GM12878 (cell line): ENCODE data around the gene KIF4B. TPM values are rescaled to one million over a fixed set of nuclear protein-coding genes. Genes with fewer than 3 reads are reported as not detected.

ENCODE experiments used
- ATAC-seq: fragments of 200-7000 bp; cut with Tn5 transposase; 3 replicates; pipeline ENCODE4 v1.9.1; 2020; ENCODE audit warnings: mild to moderate bottlenecking, moderate library complexity
- BruUV-seq: library from RNA; stranded (reverse); fragments of 400-500 nt; replicated peaks from 2 replicates; lab custom pipeline; 2021; lab: Mats Ljungman, UMichigan
- CTCF ChIA-PET: fragments of 300-600 bp; sonication (Branson Sonifier 250); formaldehyde crosslinking; extraction: SDS; loops from one replicate; lab custom pipeline; 2021; ENCODE audit warnings: inconsistent platforms; lab: Yijun Ruan, JAX
- POLR2A ChIA-PET: fragments of 350-600 bp; formaldehyde crosslinking; extraction: SDS; loops from one replicate; lab custom pipeline; 2021; ENCODE audit warnings: inconsistent platforms; lab: Charles Lee
- RAD21 ChIA-PET: fragments of 300-600 bp; sonication (Branson Sonifier 250); formaldehyde crosslinking; loops from one replicate; lab custom pipeline; 2023; ENCODE audit warnings: antibody characterized with exemption; ENCODE audit not compliant: unreplicated experiment; lab: Charles Lee
- SMC1A ChIA-PET: fragments of 300-600 bp; sonication (Branson Sonifier 250); formaldehyde crosslinking; loops from one replicate; lab custom pipeline; 2023; ENCODE audit not compliant: unreplicated experiment, uncharacterized antibody; lab: Charles Lee
- DNase-seq: peaks from one replicate; pipeline ENCODE4 v3.0.0-alpha.2; 2011; ENCODE audit warnings: low read depth, low spot score
- FAIRE-seq: peaks from 3 replicates; lab custom pipeline; 2011; peaks lifted over from hg19 to GRCh38; lab: Jason Lieb, UNC
- H2AFZ ChIP-seq: 2 replicates; pipeline ENCODE4 v1.6.0; 2011; ENCODE audit warnings: low read depth, low read length, control low read depth; ENCODE audit not compliant: control insufficient read depth
- H3K27ac ChIP-seq: 2 replicates; pipeline ENCODE4 v1.5.1; 2011; ENCODE audit warnings: control low read depth; ENCODE audit not compliant: control insufficient read depth, insufficient read depth
- H3K27me3 ChIP-seq, 2 experiments: replicated peaks in 1 of 2; 2 replicates each; pipeline versions ENCODE4 v1.6.0 to v1.6.1; 2011; ENCODE audit warnings: low read length in 1 of 2; ENCODE audit not compliant: control insufficient read depth in 2 of 2, insufficient read depth in 2 of 2
- H3K36me3 ChIP-seq, 2 experiments: 2 replicates each; pipeline ENCODE4 v1.5.1; 2011; ENCODE audit warnings: low read length in 1 of 2; ENCODE audit not compliant: control insufficient read depth in 2 of 2, insufficient read depth in 2 of 2
- H3K4me1 ChIP-seq: 2 replicates; pipeline ENCODE4 v1.6.1; 2011; ENCODE audit warnings: mild to moderate bottlenecking, low read length, moderate library complexity, mixed read lengths; ENCODE audit not compliant: control insufficient read depth, insufficient read depth
- H3K4me2 ChIP-seq: 2 replicates; pipeline ENCODE4 v1.6.0; 2011; ENCODE audit warnings: control low read depth; ENCODE audit not compliant: control insufficient read depth, insufficient read depth
- H3K4me3 ChIP-seq: fragments of 200-600 bp; sonication (generic); 2 replicates; pipeline ENCODE4 v1.5.1; 2016
- H3K79me2 ChIP-seq: 2 replicates; pipeline ENCODE4 v1.6.0; 2011; ENCODE audit warnings: low read length; ENCODE audit not compliant: control insufficient read depth, insufficient read depth
- H3K9ac ChIP-seq: 2 replicates; pipeline ENCODE4 v1.8.0; 2011; ENCODE audit warnings: low read length, control low read depth, mixed read lengths; ENCODE audit not compliant: control insufficient read depth, insufficient read depth
- H3K9me3 ChIP-seq: replicated peaks from 3 replicates; pipeline ENCODE4 v1.5.1; 2011; ENCODE audit warnings: mild to moderate bottlenecking, low read length; ENCODE audit not compliant: control insufficient read depth, insufficient read depth
- H4K20me1 ChIP-seq: 2 replicates; pipeline ENCODE4 v1.6.0; 2011; ENCODE audit not compliant: control insufficient read depth, insufficient read depth
- CEBPZ ChIP-seq: fragments of 150-350 bp; IDR thresholded peaks from 2 replicates; pipeline ENCODE4 v1.6.1; 2016; ENCODE audit warnings: low read depth, low read length
- E2F4 ChIP-seq: IDR thresholded peaks from 2 replicates; pipeline ENCODE4 v1.6.1; 2012; ENCODE audit warnings: low read depth, low read length, improper control_type of control experiment
- MTA2 ChIP-seq: fragments of 450-650 bp; IDR thresholded peaks from 2 replicates; pipeline ENCODE4 v1.6.1; 2016; ENCODE audit warnings: low read depth, mild to moderate bottlenecking, moderate library complexity
- NR2C1 ChIP-seq: fragments of 450-650 bp; IDR thresholded peaks from 2 replicates; pipeline ENCODE4 v1.6.1; 2017; ENCODE audit warnings: antibody characterized with exemption, mild to moderate bottlenecking, moderate library complexity
- PAX8 ChIP-seq: fragments of 450-650 bp; IDR thresholded peaks from 2 replicates; pipeline ENCODE4 v1.6.1; 2017; ENCODE audit warnings: mild to moderate bottlenecking, moderate library complexity
- RCOR1 ChIP-seq: conservative IDR thresholded peaks from 2 replicates; pipeline ENCODE4 v1.6.1; 2012; ENCODE audit warnings: low read depth, low read length, improper control_type of control experiment
- SMARCA5 ChIP-seq: fragments of 450-650 bp; IDR thresholded peaks from 2 replicates; pipeline ENCODE4 v1.6.1; 2017; ENCODE audit warnings: mild to moderate bottlenecking
- TBL1XR1 ChIP-seq: IDR thresholded peaks from 2 replicates; pipeline ENCODE4 v1.6.1; 2012; ENCODE audit warnings: low read depth, low read length, improper control_type of control experiment
- WGBS: methylation state at CpG from one replicate; pipeline ENCODE4 v1.1.6; 2016; ENCODE audit warnings: low lambda C conversion rate; ENCODE audit not compliant: insufficient replicate concordance, insufficient coverage; ENCODE audit errors: missing lambda C conversion rate; 5-methylcytosine and 5-hydroxymethylcytosine counted together
- in situ Hi-C: fragments of 300-500 bp; cut with MboI; formaldehyde crosslinking; loops from 9 replicates; pipeline ENCODE4 v1.14.3; 2018; ENCODE audit warnings: mixed read lengths
- intact Hi-C: fragments of 100-400 bp; cut with micrococcal nuclease; formaldehyde crosslinking; loops from one replicate; pipeline ENCODE4 v1.14.2; 2022; ENCODE audit not compliant: unreplicated experiment
- polyA plus RNA-seq, 11 experiments: library from polyadenylated mRNA; depleted of rRNA in 4 of 11; unstranded in 6 of 11; stranded (reverse) in 5 of 11; fragments of >200 nt; fragmentation: Nextera tagmentation in 4 of 11; fragmentation: Illumina TruSeq in 1 of 11; extraction: Ambion mirVana in 4 of 11; extraction: Trizol in 1 of 11; gene quantifications; 1 replicate in 1 of 11; 2 replicates in 10 of 11; pipeline versions ENCODE4 v1.2.1 to v1.2.3, GENCODE V29; 2011 to 2016; ENCODE audit warnings: inconsistent platforms in 2 of 11, missing spikeins in 2 of 11, low read depth in 1 of 11
- total RNA-seq, 4 experiments: library from RNA; depleted of rRNA in 3 of 4; stranded (reverse); fragments of >200 nt in 3 of 4; fragmentation: Illumina TruSeq in 1 of 4; extraction: Trizol in 1 of 4; gene quantifications; 2 replicates each; pipeline versions ENCODE4 v1.2.1 to v1.2.3, GENCODE V29; 2013 to 2021
- TF ChIP-seq, protein P1 (sequence below): fragments of 450-650 bp; IDR thresholded peaks from 2 replicates; pipeline ENCODE4 v1.6.1; 2017; ENCODE audit warnings: mild to moderate bottlenecking, moderate library complexity

KIF4B gene
- total and polyA plus RNA-seq, 10 of the 15 experiments (the other 5 are each of a cell fraction or from before 2014, with no cell fraction given), result 0.02 to 0.20 (median 0.05) TPM; not detected in 4

DNA sequence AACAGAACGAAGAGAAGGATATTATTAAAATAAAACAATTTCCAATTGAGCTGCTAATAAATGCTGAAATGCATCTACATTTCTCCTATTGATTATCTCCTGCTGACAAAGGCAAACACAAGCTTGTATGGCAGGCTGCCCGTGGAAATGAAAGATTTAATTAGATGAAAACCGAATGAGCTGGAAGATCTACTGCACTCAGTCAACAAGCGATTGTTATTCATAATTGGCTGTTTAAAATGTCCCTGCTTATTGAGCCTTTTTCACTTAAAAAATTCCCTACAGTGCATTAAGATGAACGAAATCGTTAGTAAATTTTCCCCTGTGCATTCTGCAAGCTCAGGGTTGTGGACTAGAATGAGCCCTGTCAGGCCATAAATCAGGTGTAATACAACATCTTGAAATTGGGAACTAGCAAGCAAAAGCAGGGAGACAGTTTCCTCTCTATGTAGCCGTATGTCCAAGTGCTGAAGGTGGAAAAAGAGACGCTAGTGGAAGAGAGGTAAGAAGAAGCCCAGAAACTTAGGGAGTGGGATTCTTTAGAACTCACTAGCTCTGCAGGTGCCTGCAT lies 28.5 kb upstream of the KIF4B start:
- intact Hi-C loops (no loop called here), in situ Hi-C loops (no loop called here)
- Histone ChIP-seq H3K4me1 (no peaks in the 10 kb centered on the region), H3K9me3 (no peaks in the 10 kb centered on the region), H4K20me1 (no peaks in the 10 kb centered on the region), H3K27me3 (no peaks in the 10 kb centered on the region; a peak in 1 of 4 replicates), H3K9ac (no peak overlapping the region), H3K36me3 (no peaks in the 10 kb centered on the region), H3K79me2 (no peaks in the 10 kb centered on the region), H3K27ac (no peak overlapping the region), H2AFZ (no peak overlapping the region), H3K4me3 (no peak overlapping the region), H3K4me2 (no peak overlapping the region)
- POLR2A ChIA-PET, result no interaction called here
- DNase-seq, result no peak
- BruUV-seq, result no TSS peak
- SMC1A ChIA-PET, result interaction anchor here (2.7 kb wide), 1 partner anchor 13 kb away, joined by 8 read pairs; no protein-coding TSS in a partner anchor
- WGBS, result 29% methylated on average over 8 of the region's 8 CpGs
- FAIRE-seq, result no peak
- RAD21 ChIA-PET, result interaction anchor here (0.9 kb wide), 1 partner anchor 335 kb away, joined by 3 read pairs; no protein-coding TSS in a partner anchor
- CTCF ChIA-PET, result interaction anchor here (1.2 to 3.2 kb wide), 2 partner anchors 12 to 13 kb away, joined by 4 to 9 read pairs; no protein-coding TSS in a partner anchor
- no peak for ATAC-seq
- TF ChIP-seq SMARCA5 (no peak), MTA2 (no peak), NR2C1 (no peak), E2F4 (no peak), RCOR1 (no peak), CEBPZ (no peak), TBL1XR1 (no peak), PAX8 (no peak)
- TF ChIP-seq, protein P1, sequence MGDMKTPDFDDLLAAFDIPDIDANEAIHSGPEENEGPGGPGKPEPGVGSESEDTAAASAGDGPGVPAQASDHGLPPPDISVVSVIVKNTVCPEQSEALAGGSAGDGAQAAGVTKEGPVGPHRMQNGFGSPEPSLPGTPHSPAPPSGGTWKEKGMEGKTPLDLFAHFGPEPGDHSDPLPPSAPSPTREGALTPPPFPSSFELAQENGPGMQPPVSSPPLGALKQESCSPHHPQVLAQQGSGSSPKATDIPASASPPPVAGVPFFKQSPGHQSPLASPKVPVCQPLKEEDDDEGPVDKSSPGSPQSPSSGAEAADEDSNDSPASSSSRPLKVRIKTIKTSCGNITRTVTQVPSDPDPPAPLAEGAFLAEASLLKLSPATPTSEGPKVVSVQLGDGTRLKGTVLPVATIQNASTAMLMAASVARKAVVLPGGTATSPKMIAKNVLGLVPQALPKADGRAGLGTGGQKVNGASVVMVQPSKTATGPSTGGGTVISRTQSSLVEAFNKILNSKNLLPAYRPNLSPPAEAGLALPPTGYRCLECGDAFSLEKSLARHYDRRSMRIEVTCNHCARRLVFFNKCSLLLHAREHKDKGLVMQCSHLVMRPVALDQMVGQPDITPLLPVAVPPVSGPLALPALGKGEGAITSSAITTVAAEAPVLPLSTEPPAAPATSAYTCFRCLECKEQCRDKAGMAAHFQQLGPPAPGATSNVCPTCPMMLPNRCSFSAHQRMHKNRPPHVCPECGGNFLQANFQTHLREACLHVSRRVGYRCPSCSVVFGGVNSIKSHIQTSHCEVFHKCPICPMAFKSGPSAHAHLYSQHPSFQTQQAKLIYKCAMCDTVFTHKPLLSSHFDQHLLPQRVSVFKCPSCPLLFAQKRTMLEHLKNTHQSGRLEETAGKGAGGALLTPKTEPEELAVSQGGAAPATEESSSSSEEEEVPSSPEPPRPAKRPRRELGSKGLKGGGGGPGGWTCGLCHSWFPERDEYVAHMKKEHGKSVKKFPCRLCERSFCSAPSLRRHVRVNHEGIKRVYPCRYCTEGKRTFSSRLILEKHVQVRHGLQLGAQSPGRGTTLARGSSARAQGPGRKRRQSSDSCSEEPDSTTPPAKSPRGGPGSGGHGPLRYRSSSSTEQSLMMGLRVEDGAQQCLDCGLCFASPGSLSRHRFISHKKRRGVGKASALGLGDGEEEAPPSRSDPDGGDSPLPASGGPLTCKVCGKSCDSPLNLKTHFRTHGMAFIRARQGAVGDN, result no peak
